Measurements from ENCODE around the gene WFDC1. TPM values are rescaled to one million over a fixed set of nuclear protein-coding genes. Genes with fewer than 3 reads are reported as not detected.

WFDC1 gene
- total and polyA plus RNA-seq, 2 experiments from 2014 or later = 0.76 to 0.95 TPM

GRCh38 chr16:84260766-84261554 is 33.7 kb upstream of the WFDC1 start (continued):
- TF ChIP-seq, protein P1, sequence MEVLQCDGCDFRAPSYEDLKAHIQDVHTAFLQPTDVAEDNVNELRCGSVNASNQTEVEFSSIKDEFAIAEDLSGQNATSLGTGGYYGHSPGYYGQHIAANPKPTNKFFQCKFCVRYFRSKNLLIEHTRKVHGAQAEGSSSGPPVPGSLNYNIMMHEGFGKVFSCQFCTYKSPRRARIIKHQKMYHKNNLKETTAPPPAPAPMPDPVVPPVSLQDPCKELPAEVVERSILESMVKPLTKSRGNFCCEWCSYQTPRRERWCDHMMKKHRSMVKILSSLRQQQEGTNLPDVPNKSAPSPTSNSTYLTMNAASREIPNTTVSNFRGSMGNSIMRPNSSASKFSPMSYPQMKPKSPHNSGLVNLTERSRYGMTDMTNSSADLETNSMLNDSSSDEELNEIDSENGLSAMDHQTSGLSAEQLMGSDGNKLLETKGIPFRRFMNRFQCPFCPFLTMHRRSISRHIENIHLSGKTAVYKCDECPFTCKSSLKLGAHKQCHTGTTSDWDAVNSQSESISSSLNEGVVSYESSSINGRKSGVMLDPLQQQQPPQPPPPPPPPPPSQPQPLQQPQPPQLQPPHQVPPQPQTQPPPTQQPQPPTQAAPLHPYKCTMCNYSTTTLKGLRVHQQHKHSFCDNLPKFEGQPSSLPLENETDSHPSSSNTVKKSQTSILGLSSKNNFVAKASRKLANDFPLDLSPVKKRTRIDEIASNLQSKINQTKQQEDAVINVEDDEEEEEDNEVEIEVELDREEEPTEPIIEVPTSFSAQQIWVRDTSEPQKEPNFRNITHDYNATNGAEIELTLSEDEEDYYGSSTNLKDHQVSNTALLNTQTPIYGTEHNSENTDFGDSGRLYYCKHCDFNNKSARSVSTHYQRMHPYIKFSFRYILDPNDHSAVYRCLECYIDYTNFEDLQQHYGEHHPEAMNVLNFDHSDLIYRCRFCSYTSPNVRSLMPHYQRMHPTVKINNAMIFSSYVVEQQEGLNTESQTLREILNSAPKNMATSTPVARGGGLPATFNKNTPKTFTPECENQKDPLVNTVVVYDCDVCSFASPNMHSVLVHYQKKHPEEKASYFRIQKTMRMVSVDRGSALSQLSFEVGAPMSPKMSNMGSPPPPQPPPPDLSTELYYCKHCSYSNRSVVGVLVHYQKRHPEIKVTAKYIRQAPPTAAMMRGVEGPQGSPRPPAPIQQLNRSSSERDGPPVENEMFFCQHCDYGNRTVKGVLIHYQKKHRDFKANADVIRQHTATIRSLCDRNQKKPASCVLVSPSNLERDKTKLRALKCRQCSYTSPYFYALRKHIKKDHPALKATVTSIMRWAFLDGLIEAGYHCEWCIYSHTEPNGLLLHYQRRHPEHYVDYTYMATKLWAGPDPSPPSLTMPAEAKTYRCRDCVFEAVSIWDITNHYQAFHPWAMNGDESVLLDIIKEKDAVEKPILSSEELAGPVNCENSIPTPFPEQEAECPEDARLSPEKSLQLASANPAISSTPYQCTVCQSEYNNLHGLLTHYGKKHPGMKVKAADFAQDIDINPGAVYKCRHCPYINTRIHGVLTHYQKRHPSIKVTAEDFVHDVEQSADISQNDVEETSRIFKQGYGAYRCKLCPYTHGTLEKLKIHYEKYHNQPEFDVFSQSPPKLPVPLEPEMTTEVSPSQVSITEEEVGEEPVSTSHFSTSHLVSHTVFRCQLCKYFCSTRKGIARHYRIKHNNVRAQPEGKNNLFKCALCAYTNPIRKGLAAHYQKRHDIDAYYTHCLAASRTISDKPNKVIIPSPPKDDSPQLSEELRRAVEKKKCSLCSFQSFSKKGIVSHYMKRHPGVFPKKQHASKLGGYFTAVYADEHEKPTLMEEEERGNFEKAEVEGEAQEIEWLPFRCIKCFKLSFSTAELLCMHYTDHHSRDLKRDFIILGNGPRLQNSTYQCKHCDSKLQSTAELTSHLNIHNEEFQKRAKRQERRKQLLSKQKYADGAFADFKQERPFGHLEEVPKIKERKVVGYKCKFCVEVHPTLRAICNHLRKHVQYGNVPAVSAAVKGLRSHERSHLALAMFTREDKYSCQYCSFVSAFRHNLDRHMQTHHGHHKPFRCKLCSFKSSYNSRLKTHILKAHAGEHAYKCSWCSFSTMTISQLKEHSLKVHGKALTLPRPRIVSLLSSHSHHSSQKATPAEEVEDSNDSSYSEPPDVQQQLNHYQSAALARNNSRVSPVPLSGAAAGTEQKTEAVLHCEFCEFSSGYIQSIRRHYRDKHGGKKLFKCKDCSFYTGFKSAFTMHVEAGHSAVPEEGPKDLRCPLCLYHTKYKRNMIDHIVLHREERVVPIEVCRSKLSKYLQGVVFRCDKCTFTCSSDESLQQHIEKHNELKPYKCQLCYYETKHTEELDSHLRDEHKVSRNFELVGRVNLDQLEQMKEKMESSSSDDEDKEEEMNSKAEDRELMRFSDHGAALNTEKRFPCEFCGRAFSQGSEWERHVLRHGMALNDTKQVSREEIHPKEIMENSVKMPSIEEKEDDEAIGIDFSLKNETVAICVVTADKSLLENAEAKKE (CRISPR knock-in tag; IDR thresholded peaks at IDR 0.05) = no peak

DNA sequence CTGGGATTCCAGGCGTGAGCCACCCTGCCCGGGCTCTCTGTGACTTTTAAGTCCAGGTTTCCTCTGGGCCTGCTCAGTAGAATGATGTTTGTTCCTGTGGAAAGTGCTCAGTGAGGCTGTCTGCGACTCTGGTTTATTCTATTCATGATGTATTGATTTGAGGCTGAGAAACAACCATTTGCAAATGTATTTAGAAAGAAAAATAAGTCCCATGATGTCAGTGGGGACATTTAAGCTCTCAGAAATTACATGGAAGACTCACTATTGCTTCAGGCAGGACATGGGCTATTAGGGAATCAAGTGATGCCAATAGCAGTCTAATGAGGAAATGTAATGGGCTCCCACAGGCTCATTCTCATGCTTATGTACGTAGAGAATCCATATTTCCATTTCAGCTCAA is 32.6 kb upstream of the WFDC1 start:
- Histone ChIP-seq H2AFZ (no peak overlapping the region), H3K79me2 (replicated peaks; ENCODE audit: insufficient read depth) (no peaks in the 10 kb centered on the region), H3K4me1 (ENCODE audit: insufficient read depth) (no peaks in the 10 kb centered on the region), H3K4me2 (no peak overlapping the region), H3K9me2 (ENCODE audit: insufficient read depth) (no peaks in the 10 kb centered on the region), H3K36me3 (ENCODE audit: insufficient read depth) (no peaks in the 10 kb centered on the region), H3K27me3 (ENCODE audit: insufficient read depth) (no peaks in the 10 kb centered on the region), H3F3A (replicated peaks; ENCODE audit: low read depth) (no peaks in the 10 kb centered on the region), H3K4me3 (no peak overlapping the region), H4K20me1 (replicated peaks; ENCODE audit: insufficient read depth) (no peaks in the 10 kb centered on the region), H3K27ac (ENCODE audit: low read depth) (no peak overlapping the region)
- H3K27me3 Mint-ChIP-seq (ENCODE audit: insufficient read depth, low read depth, poor library complexity) = peaks cover 6% of the 10 kb centered on the region
- H3K9me3 Mint-ChIP-seq = 0 out of 3 replicates have a peak, but pooled peaks cover 7% of the 10 kb centered on the region
- H3K36me3 Mint-ChIP-seq (ENCODE audit: low read depth) = no peaks in the 10 kb centered on the region
- no peaks in the 10 kb centered on the region for H3K4me1 Mint-ChIP-seq
- no peak overlapping the region for H3K27ac Mint-ChIP-seq
- H3K4me3 Mint-ChIP-seq = no peak overlapping the region
- DNase-seq (ENCODE audit: low spot score) (no peak), ATAC-seq (no peak)
- TF ChIP-seq, protein P1 (CRISPR knock-in tag; IDR thresholded peaks at IDR 0.05) = no peak
- TF ChIP-seq EZH2phosphoT487 (IDR thresholded peaks at IDR 0.05; ENCODE audit: unreplicated experiment) (no peak), JUNB (IDR thresholded peaks at IDR 0.05; ENCODE audit: unreplicated experiment) (no peak), EZH2 (IDR thresholded peaks at IDR 0.05; ENCODE audit: low read depth, unreplicated experiment) (no peak), STAT1 (IDR thresholded peaks at IDR 0.05; ENCODE audit: unreplicated experiment) (no peak), CREB1 (CRISPR knock-in tag; IDR thresholded peaks at IDR 0.05; ENCODE audit: low read depth) (no peak)
- TF ChIP-seq, protein P2, sequence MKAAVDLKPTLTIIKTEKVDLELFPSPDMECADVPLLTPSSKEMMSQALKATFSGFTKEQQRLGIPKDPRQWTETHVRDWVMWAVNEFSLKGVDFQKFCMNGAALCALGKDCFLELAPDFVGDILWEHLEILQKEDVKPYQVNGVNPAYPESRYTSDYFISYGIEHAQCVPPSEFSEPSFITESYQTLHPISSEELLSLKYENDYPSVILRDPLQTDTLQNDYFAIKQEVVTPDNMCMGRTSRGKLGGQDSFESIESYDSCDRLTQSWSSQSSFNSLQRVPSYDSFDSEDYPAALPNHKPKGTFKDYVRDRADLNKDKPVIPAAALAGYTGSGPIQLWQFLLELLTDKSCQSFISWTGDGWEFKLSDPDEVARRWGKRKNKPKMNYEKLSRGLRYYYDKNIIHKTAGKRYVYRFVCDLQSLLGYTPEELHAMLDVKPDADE (IDR thresholded peaks at IDR 0.05) = no peak
